K562 (cell line): ENCODE results near the gene SRP9. TPM values are rescaled to one million over a fixed set of nuclear protein-coding genes. Genes with fewer than 3 reads are reported as not detected.
A peak's percentile ranks its signal among the peaks of the same experiment; 100 is the strongest.

Experiments
- AFF1 ChIP-seq, 2 experiments: fragments of 450-650 bp; IDR thresholded peaks; 2 replicates each; pipeline ENCODE4 v1.6.1; 2018; ENCODE audit warnings: mild to moderate bottlenecking in 2 of 2, low read depth in 1 of 2; ENCODE audit not compliant: partially characterized antibody in 2 of 2
- ETV6 ChIP-seq, 3 experiments: fragments of 150-350 bp in 1 of 3; sonication (generic) in 1 of 3; formaldehyde crosslinking in 1 of 3; IDR thresholded peaks; 2 replicates each; pipeline versions ENCODE4 v1.6.1 to v1.8.0; 2014 to 2022; ENCODE audit warnings: borderline replicate concordance in 2 of 3, low read depth in 2 of 3, antibody characterized with exemption in 1 of 3, low read length in 1 of 3, mild to moderate bottlenecking in 1 of 3, missing genetic modification reagents in 1 of 3
- HBP1 ChIP-seq: fragments of 450-650 bp; formaldehyde crosslinking; IDR thresholded peaks from 2 replicates; pipeline ENCODE4 v1.4.0; 2022; ENCODE audit warnings: missing genetic modification characterization
- HDAC1 ChIP-seq, 2 experiments: fragments of 450-650 bp; IDR thresholded peaks; 2 replicates each; pipeline ENCODE4 v1.6.1; 2016 to 2017; ENCODE audit warnings: inconsistent platforms in 1 of 2, mild to moderate bottlenecking in 1 of 2, moderate library complexity in 1 of 2
- HDAC3 ChIP-seq: fragments of 450-650 bp; IDR thresholded peaks from 2 replicates; pipeline ENCODE4 v1.6.1; 2018; ENCODE audit warnings: borderline replicate concordance, mild to moderate bottlenecking, moderate library complexity; ENCODE audit not compliant: partially characterized antibody
- KHSRP ChIP-seq: fragments of 450-650 bp; IDR thresholded peaks from 2 replicates; pipeline ENCODE4 v1.6.1; 2017
- PHF21A ChIP-seq: fragments of 450-650 bp; IDR thresholded peaks from 2 replicates; pipeline ENCODE4 v1.6.1; 2017; ENCODE audit warnings: low read depth, borderline replicate concordance
- POLR2AphosphoS2 ChIP-seq: IDR thresholded peaks from 2 replicates; pipeline ENCODE4 v1.6.1; 2012; ENCODE audit warnings: low read length, improper control_type of control experiment
- POLR2G ChIP-seq: fragments of 200-400 bp; formaldehyde crosslinking; IDR thresholded peaks from 2 replicates; pipeline ENCODE4 v1.6.1; 2017; ENCODE audit warnings: low read depth, mild to moderate bottlenecking, antibody characterized with exemption, low read length, moderate library complexity
- RNF219 ChIP-seq: fragments of 250-450 bp; sonication (Bioruptor Pico); IDR thresholded peaks from 2 replicates; pipeline ENCODE4 v1.5.0; 2022; ENCODE audit warnings: mild to moderate bottlenecking
- STAG1 ChIP-seq: sonication (generic); formaldehyde crosslinking; IDR thresholded peaks from 2 replicates; pipeline ENCODE4 v1.5.0; 2020; ENCODE audit warnings: missing genetic modification reagents, borderline replicate concordance
- TAF1 ChIP-seq: IDR thresholded peaks from 2 replicates; pipeline ENCODE4 v1.6.1; 2011; ENCODE audit warnings: mild to moderate bottlenecking, low read length, moderate library complexity; ENCODE audit not compliant: insufficient read depth, control insufficient read depth, severe bottlenecking; ENCODE audit errors: extremely low read depth
- ZMIZ1 ChIP-seq, 2 experiments: fragments of 150-350 bp in 1 of 2; IDR thresholded peaks; 2 replicates each; pipeline ENCODE4 v1.6.1; 2012 to 2016; ENCODE audit warnings: low read depth in 2 of 2, low read length in 2 of 2, mild to moderate bottlenecking in 1 of 2, moderate library complexity in 1 of 2
- ZNF778 ChIP-seq: fragments of 450-650 bp; formaldehyde crosslinking; IDR thresholded peaks from 2 replicates; pipeline ENCODE4 v1.4.0; 2020; ENCODE audit warnings: mild to moderate bottlenecking, moderate library complexity
- polyA plus RNA-seq, 8 experiments: library from polyadenylated mRNA; depleted of rRNA in 4 of 8; stranded (reverse) in 5 of 8; unstranded in 3 of 8; fragments of >200 nt; fragmentation: Nextera tagmentation in 2 of 8; fragmentation: Illumina TruSeq in 1 of 8; extraction: Ambion mirVana in 2 of 8; extraction: Trizol in 1 of 8; gene quantifications; 2 replicates each; pipeline versions ENCODE4 v1.2.1 to v1.2.3, GENCODE V29; 2011 to 2014; ENCODE audit warnings: inconsistent platforms in 1 of 8, missing spikeins in 1 of 8
- total RNA-seq, 7 experiments: library from RNA; depleted of rRNA in 6 of 7; stranded (reverse); fragments of >200 nt in 6 of 7; fragmentation: Illumina TruSeq in 2 of 7; extraction: Trizol in 2 of 7; gene quantifications; 2 replicates each; pipeline versions ENCODE4 v1.2.1 to v1.2.3, GENCODE V29; 2011 to 2021; ENCODE audit warnings: low replicate concordance in 1 of 7

The SRP9 gene
- total and polyA plus RNA-seq, 9 of the 15 experiments (the other 6 are each of a cell fraction or from before 2014, with no cell fraction given): 273 to 1,892 (median 668) TPM

- no peak; a peak in 1 of 4 replicates for TF ChIP-seq ZMIZ1 (IDR thresholded peaks at IDR 0.05; ENCODE audit: low read depth in 2 of 2, low read length in 2 of 2)
- no peak for TF ChIP-seq ETV6 (IDR thresholded peaks at IDR 0.05; ENCODE audit: borderline replicate concordance in 1 of 2, low read depth in 2 of 2, low read length in 1 of 2)
- TF ChIP-seq ETV6 (CRISPR knock-in tag; IDR thresholded peaks at IDR 0.05; ENCODE audit: borderline replicate concordance): 0 out of 2 replicates have a peak, but pooled peaks have one; percentile 34
- no peak for TF ChIP-seq ZNF778 (CRISPR knock-in tag)
- TF ChIP-seq HBP1 (CRISPR knock-in tag): 0 out of 2 replicates have a peak, but pooled peaks have one; percentile 49
- peak; percentile 83 for TF ChIP-seq TAF1
- peak in 1 of 2 experiments; percentile 80; a peak in 2 of 4 replicates for TF ChIP-seq HDAC1 (IDR thresholded peaks at IDR 0.05)
- no peak for TF ChIP-seq POLR2AphosphoS2
- no peak for TF ChIP-seq STAG1 (CRISPR knock-in tag)
- TF ChIP-seq RNF219 (CRISPR knock-in tag): no peak
- no peak for TF ChIP-seq HDAC3
- peak in 1 of 2 experiments; percentile 59 for TF ChIP-seq AFF1 (IDR thresholded peaks at IDR 0.05; ENCODE audit: low read depth in 1 of 2, partially characterized antibody in 2 of 2)
- TF ChIP-seq KHSRP: no peak
- TF ChIP-seq PHF21A: 0 out of 2 replicates have a peak, but pooled peaks have one; percentile 7
- TF ChIP-seq POLR2G: peak; percentile 96
Observed at GRCh38 chr1:225777583-225778336, at the start of gene SRP9 (continued).
